SK-N-SH treated with all-trans-retinoic acid at 6 μM for 48 hours (cell line): ENCODE measurements around the gene BIRC2.

Source experiments
- ARNTL ChIP-seq: fragments of 450-650 bp; formaldehyde crosslinking; IDR thresholded peaks from 2 replicates; pipeline ENCODE4 v1.5.0; 2020; ENCODE audit warnings: low read depth, mild to moderate bottlenecking, moderate library complexity, borderline replicate concordance
- CREB5 ChIP-seq: fragments of 250-450 bp; sonication (Bioruptor Pico); IDR thresholded peaks from 2 replicates; pipeline ENCODE4 v1.5.1; 2020; ENCODE audit warnings: low read depth, mild to moderate bottlenecking, moderate library complexity
- CSRNP3 ChIP-seq: fragments of 250-450 bp; sonication (Bioruptor Pico); IDR thresholded peaks from 2 replicates; pipeline ENCODE4 v1.5.1; 2021; ENCODE audit warnings: mild to moderate bottlenecking, moderate library complexity
- ESRRG ChIP-seq: fragments of 250-450 bp; sonication (Bioruptor Pico); IDR thresholded peaks from 2 replicates; pipeline ENCODE4 v1.6.1; 2021; ENCODE audit warnings: mild to moderate bottlenecking
- ISL1 ChIP-seq: fragments of 250-450 bp; sonication (Bioruptor Pico); IDR thresholded peaks from 2 replicates; pipeline ENCODE4 v2.1.2; 2022; ENCODE audit warnings: mild to moderate bottlenecking, moderate library complexity
- OSR1 ChIP-seq: fragments of 250-450 bp; sonication (Bioruptor Pico); IDR thresholded peaks from 2 replicates; pipeline ENCODE4 v1.8.0; 2022; ENCODE audit warnings: moderate library complexity, mild to moderate bottlenecking, inconsistent platforms
- POU6F1 ChIP-seq: fragments of 250-450 bp; sonication (Bioruptor Pico); IDR thresholded peaks from 2 replicates; pipeline ENCODE4 v1.8.0; 2021; ENCODE audit warnings: low read depth, mild to moderate bottlenecking, moderate library complexity, borderline replicate concordance
- ZC3H10 ChIP-seq: fragments of 250-450 bp; sonication (Bioruptor Pico); IDR thresholded peaks from 2 replicates; pipeline ENCODE4 v1.5.1; 2021; ENCODE audit warnings: mild to moderate bottlenecking, moderate library complexity
- ZFP3 ChIP-seq: fragments of 250-450 bp; sonication (Bioruptor Pico); IDR thresholded peaks from 2 replicates; pipeline ENCODE4 v1.5.0; 2020; ENCODE audit warnings: mild to moderate bottlenecking, moderate library complexity
- ZNF70 ChIP-seq: fragments of 450-650 bp; formaldehyde crosslinking; IDR thresholded peaks from 2 replicates; pipeline ENCODE4 v1.5.0; 2020; ENCODE audit warnings: mild to moderate bottlenecking, moderate library complexity
- TF ChIP-seq, protein P1 (sequence below): fragments of 250-450 bp; sonication (Bioruptor Pico); IDR thresholded peaks from 2 replicates; pipeline ENCODE4 v1.8.0; 2020; ENCODE audit warnings: mild to moderate bottlenecking, moderate library complexity, borderline replicate concordance

DNA sequence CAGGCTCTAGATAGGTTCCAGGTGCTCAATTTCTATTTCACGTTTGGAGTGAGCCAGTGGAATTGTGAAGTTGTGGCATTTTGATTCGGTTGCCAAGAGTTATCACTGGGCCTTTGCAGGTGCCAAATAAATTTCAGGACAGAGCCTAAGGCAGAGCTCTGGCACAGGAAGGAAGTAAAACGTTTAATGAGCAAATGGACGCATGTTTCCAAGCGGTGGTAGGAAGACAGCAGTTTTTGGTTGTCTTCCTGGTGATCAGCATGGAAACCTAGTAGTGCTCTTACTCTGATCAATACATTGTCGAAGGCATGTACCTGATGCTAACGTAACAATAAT is 29.3 kb upstream of the BIRC2 start:
- TF ChIP-seq ZNF70 (no peak), OSR1 (CRISPR knock-in tag) (no peak), POU6F1 (CRISPR knock-in tag) (no peak), CSRNP3 (CRISPR knock-in tag) (no peak), ZC3H10 (no peak), ARNTL (CRISPR knock-in tag) (no peak), ISL1 (CRISPR knock-in tag) (no peak), CREB5 (CRISPR knock-in tag) (no peak), ESRRG (no peak), ZFP3 (CRISPR knock-in tag) (no peak)
- TF ChIP-seq, protein P1, sequence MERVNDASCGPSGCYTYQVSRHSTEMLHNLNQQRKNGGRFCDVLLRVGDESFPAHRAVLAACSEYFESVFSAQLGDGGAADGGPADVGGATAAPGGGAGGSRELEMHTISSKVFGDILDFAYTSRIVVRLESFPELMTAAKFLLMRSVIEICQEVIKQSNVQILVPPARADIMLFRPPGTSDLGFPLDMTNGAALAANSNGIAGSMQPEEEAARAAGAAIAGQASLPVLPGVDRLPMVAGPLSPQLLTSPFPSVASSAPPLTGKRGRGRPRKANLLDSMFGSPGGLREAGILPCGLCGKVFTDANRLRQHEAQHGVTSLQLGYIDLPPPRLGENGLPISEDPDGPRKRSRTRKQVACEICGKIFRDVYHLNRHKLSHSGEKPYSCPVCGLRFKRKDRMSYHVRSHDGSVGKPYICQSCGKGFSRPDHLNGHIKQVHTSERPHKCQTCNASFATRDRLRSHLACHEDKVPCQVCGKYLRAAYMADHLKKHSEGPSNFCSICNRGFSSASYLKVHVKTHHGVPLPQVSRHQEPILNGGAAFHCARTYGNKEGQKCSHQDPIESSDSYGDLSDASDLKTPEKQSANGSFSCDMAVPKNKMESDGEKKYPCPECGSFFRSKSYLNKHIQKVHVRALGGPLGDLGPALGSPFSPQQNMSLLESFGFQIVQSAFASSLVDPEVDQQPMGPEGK (CRISPR knock-in tag) = no peak
